Lower leg skin (tissue), 3 donors: Measurements from ENCODE around the gene MVD.

Source experiments
- CTCF ChIP-seq, 3 donors: fragments of 450-650 bp; IDR thresholded peaks; one replicate each; pipeline ENCODE4 v1.5.1; 2016; ENCODE audit warnings: antibody characterized with exemption in 3 of 3, mild to moderate bottlenecking in 3 of 3, moderate library complexity in 2 of 3
- POLR2A ChIP-seq, 2 donors: fragments of 450-650 bp; IDR thresholded peaks; one replicate each; pipeline ENCODE4 v1.6.1; 2016 to 2017; ENCODE audit warnings: antibody characterized with exemption in 2 of 2, mild to moderate bottlenecking in 1 of 2, moderate library complexity in 1 of 2

- TF ChIP-seq CTCF (IDR thresholded peaks at IDR 0.05): no peak
- TF ChIP-seq POLR2A (IDR thresholded peaks at IDR 0.05): no peak
Measured at GRCh38 chr16:88680554-88681083, 17.7 kb upstream of the MVD start.
